Fibroblast of skin of left biceps (primary cell): Measurements from ENCODE around the gene MELK.

Experiments
- DNase-seq, 2 experiments: peaks; one replicate each; pipeline ENCODE4 v3.0.0-alpha.2; 2013; ENCODE audit warnings: low read depth in 2 of 2

The MELK gene

DNA sequence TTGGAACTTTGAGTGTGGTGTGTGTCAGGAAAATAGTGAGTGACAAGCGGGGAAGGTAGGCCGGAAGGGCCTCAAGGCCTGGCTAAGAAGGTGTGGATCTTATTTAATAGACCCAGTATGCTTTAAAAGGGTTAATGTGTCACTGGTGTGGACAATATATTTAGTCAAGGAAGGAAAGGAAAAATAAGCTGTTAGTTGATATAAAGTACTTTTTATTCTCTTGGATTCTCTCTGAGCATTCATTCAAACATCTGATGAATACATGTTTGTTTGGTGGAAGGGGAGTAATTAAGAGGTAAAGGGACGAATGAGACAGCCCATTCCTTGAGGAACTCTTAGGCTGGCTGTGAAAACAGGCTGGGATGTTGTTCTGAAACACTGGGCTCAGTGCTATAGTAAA lies 98.9 kb downstream of the MELK start:
- DNase-seq, result no peak

DNA sequence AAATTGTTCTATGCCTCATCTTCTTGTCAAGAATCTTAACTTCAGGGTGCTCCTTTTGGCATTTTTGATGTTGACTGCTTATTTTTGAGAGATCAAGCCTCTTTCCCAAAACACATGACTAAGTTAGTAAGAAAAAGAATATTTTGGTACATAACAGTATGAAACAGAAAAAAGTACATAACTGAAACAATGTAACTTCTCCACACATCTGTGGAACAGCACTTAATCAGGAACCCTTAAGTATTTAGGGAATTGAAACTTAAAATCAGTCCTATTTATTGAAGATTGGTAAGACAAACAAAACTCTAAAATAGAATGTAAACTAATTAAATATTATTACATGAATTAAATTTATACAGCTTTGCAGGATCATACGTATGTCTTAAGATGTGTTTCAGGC lies 103.4 kb downstream of the MELK start:
- DNase-seq, result no peak

DNA sequence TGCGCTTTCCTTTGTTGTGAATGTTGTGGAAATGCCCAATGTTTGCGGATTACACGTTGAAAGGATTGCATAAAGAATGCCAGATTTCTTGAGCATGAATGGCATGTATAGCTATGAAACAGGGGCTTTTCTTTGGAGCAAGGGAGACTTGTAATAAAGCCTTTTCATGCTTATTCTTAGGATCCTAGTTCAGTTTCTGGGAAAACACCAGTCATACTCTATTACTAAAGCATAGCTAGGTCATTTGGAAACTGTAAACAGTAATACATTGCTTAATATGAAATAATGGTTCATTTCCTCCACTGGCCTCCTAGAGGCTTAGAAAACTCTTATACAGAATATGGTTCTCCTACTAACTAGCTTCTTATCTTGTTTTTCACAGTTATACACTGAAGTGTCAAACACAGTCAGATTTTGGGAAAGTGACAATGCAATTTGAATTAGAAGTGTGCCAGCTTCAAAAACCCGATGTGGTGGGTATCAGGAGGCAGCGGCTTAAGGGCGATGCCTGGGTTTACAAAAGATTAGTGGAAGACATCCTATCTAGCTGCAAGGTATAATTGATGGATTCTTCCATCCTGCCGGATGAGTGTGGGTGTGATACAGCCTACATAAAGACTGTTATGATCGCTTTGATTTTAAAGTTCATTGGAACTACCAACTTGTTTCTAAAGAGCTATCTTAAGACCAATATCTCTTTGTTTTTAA lies 104.2 kb downstream of the MELK start:
- no peak for DNase-seq

DNA sequence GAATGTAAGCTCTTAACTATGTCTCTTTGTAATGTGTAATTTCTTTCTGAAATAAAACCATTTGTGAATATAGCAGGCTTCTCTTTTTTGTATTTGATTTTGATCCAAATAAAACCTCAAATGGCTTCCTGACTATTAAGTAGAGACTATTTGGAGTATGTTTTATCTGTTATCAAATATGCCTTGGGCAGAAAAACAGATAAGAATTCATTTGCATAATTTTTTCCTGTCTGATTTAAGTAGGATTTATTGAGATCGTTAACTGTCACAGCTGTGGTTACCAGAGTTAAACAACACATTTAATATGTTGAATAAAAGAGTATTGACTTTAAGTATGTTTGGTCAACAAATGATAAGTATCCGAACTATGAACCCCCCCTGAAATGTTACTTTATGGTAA lies 104.9 kb downstream of the MELK start:
- DNase-seq, result no peak

DNA sequence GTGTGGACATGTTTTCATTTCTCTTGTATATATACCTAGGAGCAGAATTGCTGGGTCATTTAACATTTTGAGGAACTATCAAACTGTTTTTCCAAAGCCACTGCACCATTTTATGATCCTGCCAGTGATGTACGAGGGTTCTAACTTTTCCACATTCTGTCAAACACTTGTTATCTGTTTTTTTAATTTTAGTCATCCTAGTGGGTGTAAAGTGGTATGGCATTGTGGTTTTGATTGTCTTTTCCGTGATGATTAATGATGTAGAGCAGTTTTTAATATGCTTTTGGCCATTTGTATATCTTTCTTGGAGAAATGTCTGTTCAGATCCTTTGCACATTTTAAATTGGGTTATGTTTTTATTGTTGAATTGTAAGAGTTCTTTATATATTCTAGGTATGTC lies 107.0 kb downstream of the MELK start:
- no peak for DNase-seq

DNA sequence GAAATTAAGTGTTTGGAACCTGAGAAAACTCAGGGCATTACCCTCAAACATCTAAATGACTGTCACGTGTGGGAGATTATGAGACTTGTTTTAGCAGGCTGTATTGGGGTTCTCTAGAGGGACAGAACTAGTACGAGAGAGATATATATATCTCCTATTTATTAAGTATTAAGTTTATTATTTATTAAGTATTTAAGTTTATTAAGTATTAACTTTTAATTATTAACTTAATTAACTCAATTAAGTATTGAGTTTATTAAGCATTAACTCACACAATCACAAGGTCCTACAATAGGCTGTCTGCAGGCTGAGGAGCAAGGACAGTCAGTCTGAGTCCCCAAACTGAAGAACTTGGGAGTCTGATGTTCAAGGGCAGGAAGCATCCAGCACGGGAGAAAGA lies 113.8 kb downstream of the MELK start:
- no peak for DNase-seq

DNA sequence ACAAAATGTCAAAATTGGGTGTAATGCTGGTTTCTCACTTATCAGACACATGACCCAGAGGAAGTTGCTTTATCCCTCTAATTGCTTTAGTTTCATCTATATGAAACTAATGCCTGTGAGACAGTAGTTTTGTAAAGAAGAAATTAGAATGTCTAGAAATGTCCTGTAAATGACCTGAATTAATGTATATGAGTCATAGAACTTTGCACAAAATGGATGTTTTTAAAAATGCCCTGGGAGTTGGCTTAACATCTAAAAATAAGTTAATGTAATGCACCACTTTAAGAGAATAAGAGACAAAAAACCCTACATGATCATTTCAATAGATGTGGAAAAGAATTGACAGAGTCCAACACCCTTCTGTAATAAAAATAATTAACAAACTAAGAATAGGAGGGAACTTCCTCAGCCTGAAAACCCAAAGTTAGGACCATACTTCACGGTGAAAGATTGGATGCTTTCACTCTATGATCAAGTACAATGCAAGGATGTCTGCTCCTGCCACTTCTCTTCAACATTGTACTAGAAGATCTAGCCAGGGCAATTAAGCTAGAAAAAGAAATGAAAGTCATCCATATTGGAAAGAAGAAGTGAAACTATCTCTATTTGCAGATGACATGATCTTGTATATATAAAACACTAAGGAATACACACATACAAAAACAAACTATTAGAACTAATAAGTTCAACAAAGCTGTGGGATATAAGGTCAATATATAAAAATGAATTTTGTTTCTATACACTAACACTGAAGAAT lies 117.9 kb downstream of the MELK start:
- no peak for DNase-seq

DNA sequence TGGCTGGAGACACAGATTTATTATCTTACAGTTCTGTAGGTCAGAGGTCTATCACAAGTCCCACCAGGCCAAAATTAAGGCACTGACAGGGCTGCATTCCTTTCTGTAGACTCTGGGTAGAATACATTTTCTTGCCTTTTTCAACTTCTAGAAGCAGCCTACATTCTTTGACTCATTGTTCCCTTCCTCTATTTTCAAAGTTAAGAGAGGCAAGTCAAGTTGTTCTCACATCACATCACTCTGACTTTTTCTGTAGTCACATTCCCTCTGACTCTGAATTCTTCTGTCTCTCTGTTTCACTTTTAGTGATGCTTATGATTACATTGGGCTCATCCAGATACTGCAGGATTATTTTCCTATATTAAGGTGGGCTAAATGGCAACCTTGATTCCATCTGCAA lies 119.0 kb downstream of the MELK start:
- DNase-seq, result no peak

DNA sequence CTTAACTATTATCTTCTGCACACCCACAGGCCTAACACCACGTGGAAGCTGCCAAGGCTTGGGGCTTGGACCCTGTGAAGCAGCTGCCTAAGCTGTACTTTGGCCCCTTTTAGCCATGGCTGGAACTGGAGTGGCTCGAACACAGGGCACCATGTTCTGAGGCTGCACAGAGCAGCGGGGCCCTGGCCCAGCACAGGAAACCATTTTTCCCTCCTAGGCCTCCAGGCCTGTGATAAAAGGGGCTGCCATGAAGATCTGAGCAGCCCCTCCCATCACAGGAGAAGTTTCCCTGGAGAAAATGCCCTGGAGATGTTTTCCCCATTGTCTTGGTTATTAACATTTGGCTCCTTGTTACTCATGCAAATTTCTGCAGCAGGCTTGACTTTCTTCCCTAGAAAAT lies 126.3 kb downstream of the MELK start:
- DNase-seq, result no peak

DNA sequence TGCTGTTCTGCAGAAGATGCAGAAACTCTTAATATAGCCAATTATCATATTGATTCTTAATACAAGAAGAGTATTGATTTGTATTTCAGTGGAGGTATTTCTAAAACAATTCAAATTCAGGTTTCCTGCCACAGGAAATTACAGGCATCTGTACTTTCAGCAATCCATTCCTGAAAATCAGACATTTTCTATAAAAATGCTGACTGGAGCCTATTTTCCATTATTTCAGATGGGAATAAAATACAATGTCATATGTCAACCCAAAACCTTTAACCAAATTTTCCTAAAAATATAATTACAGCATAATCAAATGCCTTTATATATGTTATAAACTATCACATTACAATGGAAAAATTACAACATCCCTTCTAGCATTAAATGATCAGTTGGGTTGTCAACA lies 131.5 kb downstream of the MELK start:
- no peak for DNase-seq

DNA sequence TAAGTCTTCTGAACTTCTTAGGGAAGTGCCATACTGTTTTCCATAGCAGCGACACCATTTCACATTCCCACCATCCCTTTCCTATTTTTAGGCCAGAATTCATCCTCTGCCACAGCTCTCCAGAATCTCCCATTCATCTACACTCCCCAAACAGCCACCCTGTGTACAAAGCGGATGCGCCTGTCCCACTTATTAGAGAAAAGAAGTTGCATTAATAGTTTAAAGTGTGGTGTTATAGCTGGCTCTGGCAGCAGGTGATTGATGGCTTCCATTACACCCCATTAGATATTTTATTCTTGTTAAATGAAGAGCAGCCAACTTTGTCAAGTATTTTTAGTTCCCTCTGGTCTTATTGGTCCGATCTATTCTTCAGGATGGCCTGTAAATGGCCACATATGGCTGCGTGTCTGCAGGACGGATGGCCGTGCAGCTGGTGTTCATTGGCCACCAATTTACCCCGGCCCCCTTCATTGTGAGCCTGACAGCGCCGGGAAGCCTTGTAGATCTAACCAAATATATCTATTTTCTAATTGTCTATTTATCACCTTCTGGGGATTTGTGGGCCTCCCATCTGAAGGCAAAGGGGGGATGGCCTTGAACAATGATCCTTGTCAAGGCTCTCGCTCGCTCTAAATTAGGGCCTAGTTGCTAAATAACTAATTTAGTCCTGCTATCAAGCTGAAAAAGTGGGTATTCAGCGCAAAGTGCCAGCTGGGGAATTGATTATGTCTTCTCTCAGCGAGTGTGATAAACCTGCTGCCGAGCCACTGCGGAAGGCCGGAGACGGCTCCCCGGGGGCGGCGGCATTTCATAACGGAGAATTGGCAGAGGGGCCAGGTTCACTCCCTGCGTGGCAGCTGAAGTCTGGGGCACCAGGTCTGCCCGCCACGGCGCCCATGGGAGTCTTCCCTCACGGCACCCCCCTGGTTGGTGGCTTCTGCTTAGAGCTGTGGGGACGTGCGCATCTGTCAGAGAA lies 141.1 kb downstream of the MELK start:
- no peak for DNase-seq

DNA sequence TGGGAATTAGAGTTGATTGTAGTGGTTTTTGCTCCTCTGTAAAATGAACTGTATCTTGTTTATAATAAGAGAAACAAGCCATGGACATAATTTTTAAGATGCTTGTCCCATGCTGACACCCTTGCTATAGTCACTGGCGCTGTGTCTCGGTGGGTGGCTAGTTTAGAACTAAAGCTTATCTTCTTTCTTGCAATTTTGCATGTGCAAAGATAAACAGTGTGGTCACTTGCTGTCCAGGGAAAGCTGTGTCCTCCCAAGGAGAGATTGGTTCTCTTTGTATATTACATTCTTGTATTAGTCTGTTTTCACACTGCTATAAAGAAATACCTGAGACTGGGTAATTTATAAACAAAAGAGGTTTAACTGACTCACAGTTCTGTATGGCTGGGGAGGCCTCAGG lies 143.8 kb downstream of the MELK start:
- no peak for DNase-seq

DNA sequence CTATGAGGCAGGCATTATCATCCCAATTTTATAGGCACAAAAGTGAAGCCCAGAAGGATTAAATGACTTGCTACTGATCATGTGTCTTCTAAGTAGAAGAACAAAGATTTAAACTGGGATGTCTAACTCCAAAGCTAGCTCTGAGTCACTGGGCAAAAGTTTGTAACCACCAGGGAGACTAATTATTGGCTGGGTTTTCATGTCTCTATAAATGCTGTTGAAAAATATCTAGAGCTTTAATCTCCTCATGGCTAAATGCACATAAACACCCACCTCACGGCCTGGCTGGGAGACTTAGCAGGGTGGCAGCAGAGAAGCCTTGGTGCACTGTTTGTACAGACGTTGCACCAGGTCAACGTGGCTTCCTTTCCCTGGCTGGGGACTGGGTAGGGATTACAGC lies 144.6 kb downstream of the MELK start:
- DNase-seq, result no peak

DNA sequence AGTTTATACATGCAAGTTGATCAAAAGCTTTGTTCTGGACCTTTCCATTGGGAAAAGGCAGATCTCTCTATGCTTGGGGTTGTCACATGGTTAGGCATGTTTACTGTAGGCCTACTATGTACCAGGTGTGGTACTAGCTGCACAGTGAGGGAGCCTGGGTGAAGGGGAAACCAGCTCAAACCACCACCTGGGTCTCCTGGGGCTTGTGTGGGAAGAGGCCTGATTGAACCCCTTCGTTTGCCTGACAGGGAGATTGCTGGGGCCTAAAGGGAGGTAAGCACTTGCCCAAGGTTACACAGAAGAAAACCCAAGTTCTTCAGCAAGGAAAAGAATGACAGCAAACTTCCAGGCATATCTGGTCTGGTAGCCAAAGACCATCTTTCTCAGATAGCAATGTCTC lies 145.9 kb downstream of the MELK start:
- DNase-seq, result no peak

DNA sequence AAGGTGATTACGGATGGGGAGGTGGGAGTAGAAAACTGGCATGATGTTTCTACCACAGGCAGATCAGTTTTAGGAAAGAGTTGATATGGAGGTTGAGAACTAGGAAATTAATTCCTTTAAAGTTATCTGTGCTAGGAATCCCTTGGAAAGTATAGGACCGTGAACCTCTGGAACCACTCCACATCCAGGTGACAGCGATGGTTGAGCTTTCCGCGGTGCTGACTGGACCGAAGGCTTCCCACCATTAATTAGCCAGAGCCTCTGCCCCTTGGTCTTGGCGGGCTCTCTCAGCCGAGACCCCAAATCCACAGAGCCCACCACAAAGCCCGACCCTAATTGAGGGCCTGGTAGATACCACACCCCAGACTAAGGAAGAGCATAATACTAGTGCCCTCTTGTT lies 147.3 kb downstream of the MELK start:
- no peak for DNase-seq

DNA sequence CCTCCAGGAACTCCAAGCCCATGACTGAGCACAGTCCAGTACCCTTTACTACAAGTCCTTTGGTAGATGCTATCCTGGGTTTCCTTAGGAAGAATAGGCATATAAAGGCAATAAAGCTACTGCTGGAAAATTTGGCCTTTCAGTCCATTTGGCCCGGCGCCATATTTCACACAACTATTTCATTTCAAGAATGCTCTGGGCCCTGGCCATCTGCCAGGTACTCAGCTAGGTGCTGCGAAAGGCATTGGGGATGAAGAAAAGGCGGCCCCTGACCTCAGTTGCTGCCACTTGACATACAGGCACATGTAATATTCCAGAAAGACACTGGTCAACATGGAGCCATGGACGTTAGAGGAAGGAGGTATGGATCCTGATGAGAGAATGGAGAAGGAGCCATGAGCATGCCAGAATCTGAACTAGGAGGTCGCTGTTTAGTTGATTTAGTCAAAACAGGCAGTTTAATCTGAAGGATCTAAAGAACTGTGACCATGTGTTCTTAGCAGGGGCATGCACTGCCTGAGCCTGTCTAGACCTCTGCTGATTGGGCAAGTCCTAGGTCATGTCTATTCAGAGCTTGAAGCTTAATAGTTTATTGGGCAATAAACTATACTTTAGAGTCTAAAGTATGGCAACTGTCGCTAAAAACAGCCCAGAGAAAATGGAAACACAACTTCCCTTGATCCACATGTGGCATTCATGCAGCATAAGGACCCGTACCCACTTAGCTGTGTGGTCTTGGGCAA lies 149.3 kb downstream of the MELK start:
- DNase-seq, result no peak

DNA sequence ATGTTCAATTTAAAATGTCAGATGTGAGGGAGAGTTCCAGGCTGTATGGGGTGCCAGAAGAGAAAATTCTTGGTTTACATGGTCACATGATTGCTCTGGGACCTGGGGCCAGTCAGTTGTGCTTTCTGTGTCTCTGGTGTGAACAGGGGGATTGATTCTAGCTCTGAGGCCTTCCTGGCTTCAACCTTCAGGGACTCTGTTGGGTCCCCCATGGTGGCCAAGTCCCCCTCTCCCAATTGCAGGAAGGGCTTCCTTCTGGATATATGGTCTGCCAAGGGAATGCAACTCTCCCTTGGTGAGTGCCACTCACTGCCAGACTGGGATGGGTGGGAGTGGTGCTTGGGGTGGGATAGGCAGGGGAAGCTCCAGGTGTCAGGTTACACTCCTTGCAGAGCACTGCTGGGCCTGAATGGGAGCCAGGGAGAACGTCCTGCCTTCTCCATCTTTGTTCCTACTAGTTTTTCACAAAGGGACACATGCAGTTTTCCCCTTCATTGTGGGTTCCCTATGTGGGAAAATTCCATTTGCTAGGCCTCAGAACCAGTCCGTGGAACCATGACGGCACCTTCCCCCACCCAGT lies 153.2 kb downstream of the MELK start:
- no peak for DNase-seq
